GM19099 (cell line): Measurements from ENCODE around the gene SULF2.

Experiments
- POLR2A ChIP-seq: IDR thresholded peaks from 3 replicates; pipeline ENCODE4 v1.6.1; 2011; ENCODE audit warnings: low read depth; ENCODE audit not compliant: insufficient read length; ENCODE audit errors: extremely low read depth

The SULF2 gene

GRCh38 chr20:47785311-47785853 lies at the start of gene SULF2:
TSS of gene SULF2 (minus strand) at chr20:47785481. CDS start at chr20:47757363, 28,118 bp downstream.
- no peak for TF ChIP-seq POLR2A

DNA sequence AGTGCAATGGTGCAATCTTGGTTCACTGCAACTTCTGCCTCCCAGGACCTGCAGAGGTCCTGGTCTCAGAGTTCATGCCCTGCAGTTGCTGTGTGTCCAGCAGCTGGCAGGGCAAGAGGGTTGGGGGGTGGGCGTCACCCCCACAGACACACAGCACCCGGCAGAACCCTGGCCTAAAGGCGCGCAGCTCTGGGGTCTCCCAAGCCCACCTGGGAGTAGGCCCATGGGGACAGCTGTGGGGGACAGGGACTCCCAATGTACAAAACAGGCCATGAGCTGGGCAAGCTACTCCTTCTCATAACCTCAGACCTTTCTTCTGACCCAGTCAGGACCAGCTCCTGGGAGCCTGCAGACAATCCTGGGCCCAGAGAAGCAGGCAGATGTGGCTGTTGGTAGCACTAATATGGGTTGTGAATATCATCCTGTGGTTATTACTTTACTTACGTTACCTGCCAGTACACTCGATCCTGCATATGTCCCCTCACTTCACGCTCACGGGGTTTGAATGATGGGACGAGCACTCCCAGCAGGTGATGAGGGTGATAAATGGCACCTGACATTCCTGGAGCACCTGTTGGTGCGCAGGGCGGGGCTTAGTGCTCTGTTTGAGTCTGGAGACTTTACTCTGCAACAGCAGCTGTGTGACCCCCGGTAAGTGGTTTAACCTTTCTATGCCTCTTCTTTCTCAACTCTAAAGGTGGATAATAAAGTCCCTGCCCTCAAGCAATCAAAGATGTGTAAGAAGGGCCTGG lies 39.9 kb upstream of the SULF2 start:
- no peak for TF ChIP-seq POLR2A

DNA sequence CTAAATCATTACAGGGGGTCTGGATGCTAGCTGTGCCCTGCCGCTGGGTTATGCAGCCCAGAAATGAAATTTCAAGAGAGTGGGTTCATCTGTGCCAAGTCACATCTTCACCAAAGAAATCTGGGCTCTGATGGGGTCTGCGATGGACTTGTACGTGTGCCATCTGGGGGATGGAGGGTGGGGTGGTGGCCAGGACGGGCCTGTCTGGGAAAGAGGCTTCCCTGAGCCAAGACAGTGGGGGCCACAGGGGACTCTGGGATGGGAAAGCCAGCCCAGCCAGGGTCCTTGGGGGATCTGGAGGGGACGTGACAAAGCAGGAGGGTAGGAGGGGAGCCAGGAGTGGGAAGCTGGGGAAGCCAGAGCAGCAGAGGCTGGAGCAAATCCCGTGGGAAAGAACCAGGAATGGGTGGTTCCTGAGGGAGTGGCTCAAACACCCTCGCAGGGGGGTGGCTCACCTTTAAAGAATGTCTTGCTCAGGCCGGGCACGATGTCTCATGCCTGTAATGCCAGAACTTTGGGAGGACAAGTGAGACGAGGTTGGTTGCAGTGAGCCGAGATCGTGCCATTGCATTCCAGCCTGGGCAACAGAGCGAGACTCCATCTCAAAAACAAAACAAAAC lies 36.3 kb upstream of the SULF2 start:
- no peak for TF ChIP-seq POLR2A

- TF ChIP-seq POLR2A = no peak
These were observed 33.8 kb upstream of the SULF2 start for GRCh38 chr20:47818996-47819609.

GRCh38 chr20:47818466-47818865 lies 33.2 kb upstream of the SULF2 start:
- TF ChIP-seq POLR2A = no peak

GRCh38 chr20:47818016-47818415 lies 32.7 kb upstream of the SULF2 start:
- no peak for TF ChIP-seq POLR2A

DNA sequence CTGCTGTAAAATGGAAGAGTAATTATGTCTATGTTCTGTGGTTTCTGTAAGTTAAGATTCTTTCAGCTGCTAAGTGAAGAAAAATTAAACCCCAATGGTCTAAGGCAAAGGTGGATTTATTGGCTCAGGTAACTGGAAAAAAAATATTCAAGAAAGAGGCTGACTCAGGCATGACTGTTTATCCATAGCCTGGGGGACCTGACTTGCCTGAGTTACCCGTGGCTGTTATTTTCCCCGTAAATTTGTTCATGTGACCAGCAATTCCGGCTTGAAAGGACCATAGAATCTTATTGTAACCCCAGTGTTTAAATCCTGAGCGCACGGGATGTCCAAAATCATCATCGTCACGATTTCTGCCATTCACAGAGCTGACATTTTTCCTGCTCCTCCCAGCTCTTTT lies 32.3 kb upstream of the SULF2 start:
- no peak for TF ChIP-seq POLR2A

DNA sequence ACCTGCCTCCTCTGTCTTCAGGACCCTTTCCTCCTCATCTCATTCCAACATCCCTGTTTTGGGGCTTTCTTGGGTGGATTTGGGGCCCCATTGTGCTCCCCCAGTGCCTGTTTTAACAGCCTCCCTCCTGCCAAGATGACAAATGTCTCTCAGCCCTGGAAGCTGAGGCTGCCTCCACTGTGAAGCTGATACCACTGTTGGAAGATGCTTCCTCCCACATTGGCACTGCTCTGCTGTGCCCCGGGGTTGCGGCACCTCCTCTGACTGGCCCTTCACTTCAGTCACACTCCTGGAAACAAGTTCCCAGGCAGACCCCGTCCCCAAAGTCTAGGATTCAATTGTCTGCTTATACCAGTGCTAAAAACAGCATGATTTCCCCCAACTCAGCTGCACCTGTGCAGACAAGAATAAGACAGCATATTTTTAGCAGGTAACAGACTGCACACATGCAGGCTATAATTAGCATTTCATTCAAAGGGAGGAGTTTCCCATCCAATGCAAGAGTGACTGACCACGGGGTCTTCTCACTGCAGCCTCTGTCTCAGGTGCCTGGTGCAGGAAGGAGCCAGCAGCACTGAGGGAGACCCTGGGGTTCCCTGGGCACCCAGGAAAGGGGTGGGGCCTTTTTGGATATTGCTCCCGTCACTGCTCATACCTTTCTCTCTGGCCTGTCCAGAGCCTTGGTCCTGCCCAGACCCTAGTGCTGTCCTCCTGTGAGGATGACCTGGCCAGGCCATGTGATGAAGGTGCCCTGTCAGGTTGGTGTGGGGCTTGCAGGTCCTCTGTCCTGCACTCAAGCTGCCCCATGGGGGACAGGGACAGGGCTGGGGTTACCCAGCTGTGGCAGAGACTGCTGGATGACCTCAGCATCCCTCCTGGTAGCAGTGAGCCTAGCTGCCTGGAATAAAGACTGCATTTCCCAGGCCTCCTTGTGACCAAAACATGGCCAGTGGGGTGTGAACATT lies 31.5 kb upstream of the SULF2 start:
- no peak for TF ChIP-seq POLR2A

GRCh38 chr20:47815866-47816265 lies 30.6 kb upstream of the SULF2 start:
- TF ChIP-seq POLR2A = no peak

DNA sequence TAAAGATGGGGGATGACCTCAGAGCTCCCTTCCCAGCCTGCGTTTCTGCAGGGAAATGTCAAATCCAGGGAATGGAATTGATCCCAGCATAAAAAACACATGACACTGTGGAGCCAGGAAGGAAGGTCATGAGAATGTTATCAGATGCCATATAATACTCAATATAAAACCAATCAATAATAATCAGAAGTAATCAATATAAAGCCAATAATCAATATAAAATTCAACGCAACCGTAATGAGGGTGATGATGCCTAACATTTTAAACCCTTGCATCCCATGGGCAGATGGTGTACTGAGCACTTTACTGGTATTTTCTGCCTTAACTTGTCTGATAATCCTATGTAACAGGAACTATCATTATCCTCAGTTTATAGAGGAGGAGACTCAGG lies 30.1 kb upstream of the SULF2 start:
- TF ChIP-seq POLR2A = no peak

GRCh38 chr20:47814632-47815415 lies 29.5 kb upstream of the SULF2 start:
- no peak for TF ChIP-seq POLR2A

- no peak for TF ChIP-seq POLR2A
These were observed 25.6 kb upstream of the SULF2 start for GRCh38 chr20:47810721-47811347.

DNA sequence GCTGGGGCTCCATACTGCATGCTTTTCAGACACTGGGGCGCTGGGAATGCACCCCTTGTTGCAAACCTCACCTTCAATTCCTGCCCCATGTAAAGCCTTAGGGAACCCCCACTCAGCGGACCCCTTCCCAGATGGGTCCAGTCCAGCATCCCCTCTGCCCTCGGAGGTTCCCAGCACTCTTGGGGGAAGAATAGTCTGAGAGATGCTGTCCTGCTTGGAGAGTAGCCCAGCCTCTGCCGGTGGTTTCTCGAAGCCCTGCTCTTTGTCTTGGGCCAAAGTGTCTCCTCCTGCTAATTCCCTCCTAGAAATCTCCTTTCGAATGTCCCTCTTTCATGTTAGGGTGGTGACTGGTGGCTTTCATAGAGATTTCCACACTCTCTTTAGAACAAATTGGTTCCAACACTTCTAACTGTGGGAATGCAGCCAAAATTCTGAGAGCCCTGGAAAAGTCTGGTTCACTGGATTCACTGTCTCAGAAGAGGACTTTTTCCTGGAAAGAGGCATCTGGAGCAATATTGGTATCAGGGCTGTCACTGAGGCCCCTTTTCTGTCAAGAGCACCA lies 24.9 kb upstream of the SULF2 start:
- TF ChIP-seq POLR2A = no peak
